B cell (primary cell): Measurements from ENCODE around the gene TMEM163. TPM values are rescaled to one million over a fixed set of nuclear protein-coding genes. Genes with fewer than 3 reads are reported as not detected.

Experiments used
- ATAC-seq: fragments of 200-7000 bp; cut with Tn5 transposase; one replicate; pipeline ENCODE4 v1.10.0; 2021; ENCODE audit warnings: low read depth, mild to moderate bottlenecking, moderate number of reproducible peaks, moderate library complexity
- CTCF ChIA-PET: fragments of 350-600 bp; sonication (Branson Sonifier 250); formaldehyde crosslinking; loops from one replicate; lab custom pipeline; 2021; ENCODE audit warnings: antibody characterized with exemption, inconsistent platforms; lab: Charles Lee
- POLR2A ChIA-PET: fragments of 350-600 bp; sonication (Branson Sonifier 250); formaldehyde crosslinking; loops from one replicate; lab custom pipeline; 2021; ENCODE audit warnings: antibody characterized with exemption; lab: Charles Lee
- DNase-seq: peaks from one replicate; pipeline ENCODE4 v3.0.0; 2013
- H2AFZ ChIP-seq: 2 replicates; pipeline ENCODE4 v1.6.1; 2012; ENCODE audit warnings: mild to moderate bottlenecking, low read depth, low read length; ENCODE audit not compliant: insufficient read depth, poor library complexity, severe bottlenecking
- H3K27ac ChIP-seq, 2 donors: 1 replicate in 1 of 2; 2 replicates in 1 of 2; pipeline ENCODE4 v1.5.1; 2012 to 2013; ENCODE audit warnings: low read length in 2 of 2, mild to moderate bottlenecking in 2 of 2, moderate library complexity in 1 of 2
- H3K27me3 ChIP-seq, 4 experiments: fragments of 200-600 bp in 1 of 4; sonication (generic) in 1 of 4; replicated peaks in 1 of 4; 1 replicate in 2 of 4; 2 replicates in 2 of 4; pipeline versions ENCODE4 v1.6.1 to v1.7.0; 2013 to 2016; ENCODE audit warnings: low read length in 3 of 4, mild to moderate bottlenecking in 2 of 4, mixed read lengths in 1 of 4, moderate library complexity in 1 of 4; ENCODE audit not compliant: insufficient read depth in 4 of 4, control insufficient read depth in 3 of 4; ENCODE audit errors: control extremely low read depth in 1 of 4
- H3K36me3 ChIP-seq, 2 experiments: replicated peaks in 1 of 2; 1 replicate in 1 of 2; 2 replicates in 1 of 2; pipeline versions ENCODE4 v1.6.1 to v1.7.1; 2013; ENCODE audit warnings: low read length in 1 of 2; ENCODE audit not compliant: insufficient read depth in 2 of 2, control insufficient read depth in 1 of 2; ENCODE audit errors: control extremely low read depth in 1 of 2, extremely low read depth in 1 of 2
- H3K4me1 ChIP-seq, 2 donors: fragments of 200-600 bp in 1 of 2; sonication (generic) in 1 of 2; 1 replicate in 1 of 2; 2 replicates in 1 of 2; pipeline versions ENCODE4 v1.5.1 to v1.6.1; 2013 to 2017; ENCODE audit warnings: low read length in 2 of 2; ENCODE audit not compliant: control insufficient read depth in 2 of 2, insufficient read depth in 2 of 2
- H3K4me2 ChIP-seq: replicated peaks from 2 replicates; pipeline ENCODE3; 2012; ENCODE audit warnings: mild to moderate bottlenecking, low read depth, low read length; ENCODE audit not compliant: poor library complexity, severe bottlenecking
- H3K4me3 ChIP-seq, 5 experiments: fragments of 200-600 bp in 1 of 5; sonication (generic) in 1 of 5; 1 replicate in 3 of 5; 2 replicates in 2 of 5; pipeline versions ENCODE4 v1.5.1 to v1.7.0; 2011 to 2016; ENCODE audit warnings: low read length in 4 of 5, mild to moderate bottlenecking in 4 of 5, low read depth in 2 of 5, control low read depth in 1 of 5, moderate library complexity in 1 of 5; ENCODE audit not compliant: insufficient read depth in 1 of 5; ENCODE audit errors: control extremely low read depth in 1 of 5, extremely low read depth in 1 of 5
- H3K79me2 ChIP-seq: fragments of 200-600 bp; sonication (generic); one replicate; pipeline ENCODE4 v1.6.0; 2016; ENCODE audit warnings: low read length; ENCODE audit not compliant: control insufficient read depth, insufficient read depth
- H3K9ac ChIP-seq: fragments of 200-600 bp; sonication (generic); 2 replicates; pipeline ENCODE4 v1.6.1; 2017; ENCODE audit warnings: mild to moderate bottlenecking, low read length, moderate library complexity
- H3K9me3 ChIP-seq, 3 donors: one replicate each; pipeline versions ENCODE4 v1.6.1 to v1.7.1; 2013; ENCODE audit warnings: low read length in 2 of 3; ENCODE audit not compliant: control insufficient read depth in 2 of 3, insufficient read depth in 1 of 3; ENCODE audit errors: control extremely low read depth in 1 of 3
- H4K20me1 ChIP-seq: 2 replicates; pipeline ENCODE4 v1.6.0; 2012; ENCODE audit warnings: mild to moderate bottlenecking, low read length; ENCODE audit not compliant: insufficient read depth, control insufficient read depth, poor library complexity, severe bottlenecking
- H3K27ac Mint-ChIP-seq: one replicate; pipeline ENCODE4 v1.8.0; 2021; ENCODE audit warnings: mixed read lengths
- H3K27me3 Mint-ChIP-seq: one replicate; pipeline ENCODE4 v1.8.0; 2021; ENCODE audit warnings: mixed read lengths
- H3K4me1 Mint-ChIP-seq: one replicate; pipeline ENCODE4 v1.8.0; 2021; ENCODE audit warnings: mixed read lengths
- H3K4me3 Mint-ChIP-seq: one replicate; pipeline ENCODE4 v1.8.0; 2021; ENCODE audit warnings: mixed read lengths
- H3K9me3 Mint-ChIP-seq: one replicate; pipeline ENCODE4 v1.8.0; 2022; ENCODE audit warnings: mixed read lengths; ENCODE audit not compliant: insufficient read depth
- EZH2 ChIP-seq: IDR thresholded peaks from 2 replicates; pipeline ENCODE4 v1.6.1; 2012; ENCODE audit warnings: borderline replicate concordance, low read depth, mild to moderate bottlenecking, moderate library complexity, low read length; ENCODE audit not compliant: insufficient read depth, poor library complexity, severe bottlenecking
- WGBS: methylation state at CpG from one replicate; pipeline ENCODE4 v1.1.5; 2013; ENCODE audit warnings: missing lambda C conversion rate; ENCODE audit not compliant: insufficient coverage; 5-methylcytosine and 5-hydroxymethylcytosine counted together
- intact Hi-C: fragments of 100-400 bp; cut with micrococcal nuclease; formaldehyde crosslinking; loops from one replicate; pipeline ENCODE4 v1.10.0; 2022
- polyA plus RNA-seq: library from polyadenylated mRNA; depleted of rRNA; stranded (reverse); fragments of >200 nt; gene quantifications from 2 replicates; pipeline ENCODE4 v1.2.3, GENCODE V29; 2012
- total RNA-seq, 2 donors: library from RNA; stranded (reverse); fragments of 120-200 nt in 1 of 2; gene quantifications; 1 replicate in 1 of 2; 2 replicates in 1 of 2; pipeline versions ENCODE4 v1.2.3 to v1.2.4, GENCODE V29; 2013 to 2022
- TF ChIP-seq, protein P1 (sequence below): fragments of 200-600 bp; IDR thresholded peaks from one replicate; pipeline ENCODE4 v1.8.0; 2022; ENCODE audit warnings: antibody characterized with exemption, mild to moderate bottlenecking

Gene TMEM163
- total and polyA plus RNA-seq, 2 donors (not counting 1 experiment from before 2014, with no cell fraction given), result 2.6 to 5.6 TPM

DNA sequence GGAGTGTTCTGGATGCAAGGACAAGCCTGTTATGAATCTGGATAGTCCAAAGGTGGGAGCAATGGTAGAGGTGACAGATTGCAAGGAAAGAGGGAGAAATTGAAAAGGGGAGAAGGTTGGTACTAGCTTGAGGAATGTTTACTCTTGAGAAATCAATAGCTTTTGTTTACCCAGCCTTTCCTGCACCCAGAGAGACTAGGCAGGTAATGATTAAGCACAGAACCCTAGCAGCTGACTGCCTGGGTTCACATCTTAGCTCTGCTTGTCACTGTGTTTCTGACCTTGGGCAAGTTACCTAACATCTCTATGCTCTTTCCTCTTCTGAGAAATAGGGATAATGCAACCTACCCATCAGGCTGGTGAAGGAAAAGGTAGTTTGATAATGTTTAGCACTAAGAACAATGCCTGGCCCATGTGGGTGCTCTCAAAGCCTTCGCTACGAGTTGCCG is 286.3 kb downstream of the TMEM163 start:
- H3K4me2 ChIP-seq, result no peak overlapping the region
- ATAC-seq (no peak), DNase-seq (no peak)
- H3K4me3 Mint-ChIP-seq, result no peak overlapping the region
- WGBS, result no CpG with 5 or more reads among the region's 3 CpGs
- TF ChIP-seq, protein P1, sequence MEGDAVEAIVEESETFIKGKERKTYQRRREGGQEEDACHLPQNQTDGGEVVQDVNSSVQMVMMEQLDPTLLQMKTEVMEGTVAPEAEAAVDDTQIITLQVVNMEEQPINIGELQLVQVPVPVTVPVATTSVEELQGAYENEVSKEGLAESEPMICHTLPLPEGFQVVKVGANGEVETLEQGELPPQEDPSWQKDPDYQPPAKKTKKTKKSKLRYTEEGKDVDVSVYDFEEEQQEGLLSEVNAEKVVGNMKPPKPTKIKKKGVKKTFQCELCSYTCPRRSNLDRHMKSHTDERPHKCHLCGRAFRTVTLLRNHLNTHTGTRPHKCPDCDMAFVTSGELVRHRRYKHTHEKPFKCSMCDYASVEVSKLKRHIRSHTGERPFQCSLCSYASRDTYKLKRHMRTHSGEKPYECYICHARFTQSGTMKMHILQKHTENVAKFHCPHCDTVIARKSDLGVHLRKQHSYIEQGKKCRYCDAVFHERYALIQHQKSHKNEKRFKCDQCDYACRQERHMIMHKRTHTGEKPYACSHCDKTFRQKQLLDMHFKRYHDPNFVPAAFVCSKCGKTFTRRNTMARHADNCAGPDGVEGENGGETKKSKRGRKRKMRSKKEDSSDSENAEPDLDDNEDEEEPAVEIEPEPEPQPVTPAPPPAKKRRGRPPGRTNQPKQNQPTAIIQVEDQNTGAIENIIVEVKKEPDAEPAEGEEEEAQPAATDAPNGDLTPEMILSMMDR, result no peak
- TF ChIP-seq EZH2, result no peak
- CTCF ChIA-PET, result interaction anchor here (1.4 to 1.8 kb wide), 2 partner anchors 18 to 20 kb away, joined by 4 read pairs; no protein-coding TSS in a partner anchor
- peak overlapping the region; percentile 28 for H3K27ac Mint-ChIP-seq
- no peaks in the 10 kb centered on the region for H3K4me1 Mint-ChIP-seq
- H3K9ac ChIP-seq, result no peak overlapping the region
- H3K27me3 Mint-ChIP-seq, result no peaks in the 10 kb centered on the region
- POLR2A ChIA-PET, result no interaction called here
- H3K9me3 ChIP-seq, result no peaks in the 10 kb centered on the region
- peaks cover 43% of the 10 kb centered on the region for H4K20me1 ChIP-seq
- no peaks in the 10 kb centered on the region for H3K9me3 Mint-ChIP-seq
- no peak overlapping the region for H3K27ac ChIP-seq
- no peak overlapping the region for H3K4me3 ChIP-seq
- no peaks in the 10 kb centered on the region for H3K4me1 ChIP-seq
- intact Hi-C loops, result no loop called here
- H3K27me3 ChIP-seq, result no peaks in the 10 kb centered on the region
- H2AFZ ChIP-seq, result no peak overlapping the region
- H3K36me3 ChIP-seq, result peaks cover 13 to 99% of the 10 kb centered on the region in 2 experiments
- H3K79me2 ChIP-seq, result peaks cover 39% of the 10 kb centered on the region

DNA sequence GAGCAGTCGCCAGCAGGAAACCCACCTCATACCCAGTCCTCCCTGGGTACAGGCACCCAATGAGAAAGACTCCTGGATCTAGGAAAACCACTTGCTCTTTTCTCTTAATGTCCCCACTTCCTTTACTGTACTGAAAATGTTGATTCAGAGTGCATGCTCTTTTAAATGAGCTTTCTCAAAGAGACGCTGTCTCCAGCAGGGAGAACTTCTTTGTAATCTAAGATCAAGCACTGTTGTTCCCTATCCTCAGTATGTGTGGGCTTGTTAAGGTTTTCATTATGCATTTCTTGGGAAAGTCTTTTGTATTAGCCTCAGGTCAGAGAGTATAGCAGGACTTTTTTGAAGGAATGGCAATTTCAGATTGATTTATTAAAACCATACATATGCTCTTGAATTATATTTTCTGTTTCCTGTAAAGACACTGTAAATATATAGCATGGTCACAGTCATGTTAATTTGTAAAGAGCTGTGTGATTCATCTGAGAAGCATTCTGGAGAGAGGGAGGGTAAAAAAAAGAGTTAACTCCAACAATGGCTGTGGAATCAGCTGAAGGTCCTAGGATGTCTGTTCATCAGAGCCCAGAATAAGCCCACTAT is 286.9 kb downstream of the TMEM163 start:
- TF ChIP-seq EZH2, result no peak
- TF ChIP-seq, protein P1, result no peak
- H3K79me2 ChIP-seq, result peaks cover 39% of the 10 kb centered on the region
- H2AFZ ChIP-seq, result no peak overlapping the region

More for the DNA sequence above, 286.9 kb downstream of the TMEM163 start:
- ATAC-seq (no peak), DNase-seq (no peak)
- H3K4me3 Mint-ChIP-seq, result no peak overlapping the region
- peak overlapping the region; percentile 28 for H3K27ac Mint-ChIP-seq
- ChIA-PET CTCF (interaction anchor here (1.4 to 1.8 kb wide), 2 partner anchors 19 to 21 kb away, joined by 4 read pairs; no protein-coding TSS in a partner anchor), POLR2A (no interaction called here)
- Histone ChIP-seq H3K9me3 (no peaks in the 10 kb centered on the region), H3K4me3 (no peak overlapping the region), H3K27me3 (no peaks in the 10 kb centered on the region), H3K4me2 (no peak overlapping the region), H3K9ac (no peak overlapping the region), H3K4me1 (no peaks in the 10 kb centered on the region), H3K27ac (no peak overlapping the region), H4K20me1 (peaks cover 43% of the 10 kb centered on the region), H3K36me3 (peaks cover 11 to 99% of the 10 kb centered on the region in 2 experiments)
- no peaks in the 10 kb centered on the region for H3K9me3 Mint-ChIP-seq
- 100% methylated on average over 1 of the region's 2 CpGs for WGBS
- intact Hi-C loops, result no loop called here
- H3K27me3 Mint-ChIP-seq, result no peaks in the 10 kb centered on the region
- no peaks in the 10 kb centered on the region for H3K4me1 Mint-ChIP-seq
